NCI-H510A treated with DMSO at 0.1 percent for 48 hours (cell line): ENCODE results near the gene ATAD3B.
"Not testable (repeated sequence)": the region's sequence is repeated elsewhere in the genome, so short reads cannot be mapped to it uniquely, and the experiment has no call there.

Experiments
- DNase-seq: peaks from one replicate; lab custom pipeline; 2025; lab: John Stamatoyannopoulos, UW

The ATAD3B gene, protein sequence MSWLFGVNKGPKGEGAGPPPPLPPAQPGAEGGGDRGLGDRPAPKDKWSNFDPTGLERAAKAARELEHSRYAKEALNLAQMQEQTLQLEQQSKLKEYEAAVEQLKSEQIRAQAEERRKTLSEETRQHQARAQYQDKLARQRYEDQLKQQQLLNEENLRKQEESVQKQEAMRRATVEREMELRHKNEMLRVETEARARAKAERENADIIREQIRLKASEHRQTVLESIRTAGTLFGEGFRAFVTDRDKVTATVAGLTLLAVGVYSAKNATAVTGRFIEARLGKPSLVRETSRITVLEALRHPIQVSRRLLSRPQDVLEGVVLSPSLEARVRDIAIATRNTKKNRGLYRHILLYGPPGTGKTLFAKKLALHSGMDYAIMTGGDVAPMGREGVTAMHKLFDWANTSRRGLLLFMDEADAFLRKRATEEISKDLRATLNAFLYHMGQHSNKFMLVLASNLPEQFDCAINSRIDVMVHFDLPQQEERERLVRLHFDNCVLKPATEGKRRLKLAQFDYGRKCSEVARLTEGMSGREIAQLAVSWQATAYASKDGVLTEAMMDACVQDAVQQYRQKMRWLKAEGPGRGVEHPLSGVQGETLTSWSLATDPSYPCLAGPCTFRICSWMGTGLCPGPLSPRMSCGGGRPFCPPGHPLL

DNA sequence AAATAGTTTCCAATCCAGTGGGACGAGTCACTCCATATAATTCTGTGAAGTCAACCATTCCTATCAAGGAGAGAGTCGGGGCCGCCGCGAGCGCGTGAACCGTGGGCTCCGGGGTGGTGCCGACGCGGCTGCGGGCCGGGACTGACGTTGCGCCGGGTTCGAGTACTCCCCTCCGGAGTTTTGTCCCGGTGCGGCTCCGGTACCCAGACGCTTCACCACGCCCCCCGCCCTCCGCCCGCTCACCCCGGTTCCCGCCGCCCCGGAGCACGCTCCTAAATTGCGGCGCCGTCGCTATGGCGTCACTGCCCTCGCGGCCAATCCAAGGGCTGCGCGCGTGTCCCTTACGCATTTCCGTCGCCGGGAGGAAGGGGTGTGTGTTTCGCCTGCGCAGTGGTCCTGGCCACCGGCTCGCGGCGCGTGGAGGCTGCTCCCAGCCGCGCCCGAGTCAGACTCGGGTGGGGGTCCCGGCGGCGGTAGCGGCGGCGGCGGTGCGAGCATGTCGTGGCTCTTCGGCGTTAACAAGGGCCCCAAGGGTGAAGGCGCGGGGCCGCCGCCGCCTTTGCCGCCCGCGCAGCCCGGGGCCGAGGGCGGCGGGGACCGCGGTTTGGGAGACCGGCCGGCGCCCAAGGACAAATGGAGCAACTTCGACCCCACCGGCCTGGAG, at the start of gene ATAD3B:
TSS of gene ATAD3B (plus strand) at position 377 of the 664 bp plus-strand sequence. CDS start at position 497, 120 bp downstream.
- DNase-seq, result peak; percentile 99

DNA sequence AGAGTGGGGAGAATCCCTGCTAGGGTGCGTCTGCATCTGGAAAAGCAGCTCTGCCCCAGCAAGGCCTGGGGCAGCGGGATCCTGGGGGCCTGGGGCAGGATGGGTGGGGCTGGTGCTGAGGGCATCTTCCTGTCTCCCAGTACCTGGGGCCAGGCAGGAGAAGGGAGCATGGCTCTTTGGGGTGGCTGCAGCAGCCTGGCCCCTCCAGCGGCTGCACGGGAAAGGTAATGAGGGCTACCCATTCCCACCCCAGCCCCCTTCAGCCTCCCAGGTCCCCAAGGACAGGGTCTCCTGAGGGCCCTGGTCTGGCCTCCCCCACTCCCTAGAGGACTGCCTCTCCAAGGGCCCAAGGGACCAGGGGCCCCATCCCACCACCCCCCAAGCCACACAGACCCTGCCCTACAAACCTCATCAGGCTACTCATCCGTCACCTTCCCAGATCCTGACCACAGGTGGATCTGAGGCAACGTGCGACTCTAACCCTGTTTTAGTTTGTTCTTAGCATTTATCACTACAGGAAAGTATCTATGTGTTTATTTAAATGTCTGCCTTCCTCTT, 49.6 kb upstream of the ATAD3B start:
- peak; percentile 91 for DNase-seq

DNA sequence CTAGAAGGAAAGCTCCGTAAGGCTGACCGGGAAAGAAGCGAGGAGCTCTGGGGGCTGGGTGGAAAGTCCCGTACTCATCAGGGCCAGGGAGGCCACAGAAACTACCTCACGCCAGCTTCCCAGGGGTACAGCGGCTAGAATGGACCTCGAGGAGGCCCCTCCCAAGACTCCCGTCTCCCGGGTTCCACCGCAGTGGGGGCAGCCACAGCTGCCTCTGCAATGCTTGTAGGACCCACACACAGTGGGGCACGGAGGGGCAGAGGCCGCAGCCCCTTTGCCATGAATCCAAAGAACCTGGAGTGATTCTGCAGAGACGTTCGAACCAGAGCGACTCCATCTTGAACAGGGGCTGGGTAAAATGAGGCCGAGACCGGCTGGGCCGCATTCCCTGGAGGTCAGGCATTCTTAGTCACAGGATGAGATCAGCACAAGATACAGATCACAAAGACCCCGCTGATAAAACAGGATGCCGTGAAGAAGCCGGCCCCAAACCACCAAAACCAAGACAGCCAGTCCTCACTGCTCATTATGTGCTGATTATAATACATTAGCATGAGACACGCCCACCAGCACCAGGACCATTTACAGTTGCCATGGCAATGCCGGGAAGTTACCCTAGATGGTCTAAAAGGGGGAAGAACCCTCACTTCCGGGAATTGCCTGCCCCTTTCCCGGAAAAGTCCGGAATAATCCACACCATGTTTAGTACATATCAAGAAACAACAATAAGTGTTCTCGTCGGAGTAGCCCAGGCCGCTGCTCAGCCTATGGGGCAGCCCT, 48.9 kb upstream of the ATAD3B start:
- DNase-seq, result no peak

DNA sequence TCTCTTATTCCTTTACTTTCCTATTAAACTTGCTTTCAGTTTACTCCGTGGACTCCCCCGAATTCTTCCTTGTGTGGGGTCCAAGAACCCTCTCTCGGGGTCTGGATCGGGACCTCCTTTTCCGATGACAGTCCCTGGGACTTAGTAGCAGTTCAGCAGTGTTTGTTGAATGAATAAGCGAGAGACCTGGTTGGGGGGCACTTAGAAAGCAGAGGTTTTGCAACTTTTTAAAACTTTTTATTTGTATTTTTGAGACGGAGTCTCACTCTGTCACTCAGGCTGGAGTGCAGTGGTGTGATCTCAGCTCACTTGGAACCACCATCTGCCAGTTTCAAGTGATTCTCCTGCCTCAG, 48.3 kb upstream of the ATAD3B start:
- no peak for DNase-seq

DNA sequence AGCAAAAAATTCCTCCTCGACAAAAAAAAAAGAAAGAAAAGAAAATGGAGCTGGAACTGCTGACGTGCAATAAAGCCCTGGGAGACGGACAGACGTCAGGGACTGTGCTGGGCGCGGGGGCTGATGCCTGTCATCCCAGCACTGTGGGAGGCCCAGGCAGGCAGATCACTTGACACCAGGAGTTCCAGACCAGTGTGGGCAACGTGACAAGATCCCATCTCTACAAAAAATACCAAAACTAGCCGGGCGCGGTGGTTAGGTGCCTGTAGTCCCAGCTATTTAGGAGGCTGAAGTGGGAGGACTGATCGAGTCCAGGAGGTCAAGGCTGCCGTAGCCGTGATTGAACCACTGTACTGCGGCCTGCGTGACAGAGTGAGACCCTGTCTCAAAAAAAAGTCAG, 46.9 kb upstream of the ATAD3B start:
- DNase-seq, result no peak

DNA sequence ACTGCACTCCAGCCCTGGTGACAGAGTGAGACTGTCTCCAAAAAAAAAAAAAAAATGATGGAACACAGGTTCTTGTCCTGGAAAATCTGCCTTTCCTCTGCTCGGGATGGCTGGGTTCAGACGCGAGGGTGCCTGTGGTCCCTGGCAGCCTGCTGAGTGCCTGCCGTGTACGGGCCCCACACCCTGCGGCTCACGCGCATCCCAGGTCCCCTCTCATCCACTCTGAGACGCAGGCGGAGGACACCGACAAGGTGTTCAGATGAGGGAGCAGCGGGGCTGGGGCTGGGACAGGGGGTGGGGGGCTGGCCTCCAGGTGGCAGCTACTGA, 46.2 kb upstream of the ATAD3B start:
- no peak for DNase-seq

DNA sequence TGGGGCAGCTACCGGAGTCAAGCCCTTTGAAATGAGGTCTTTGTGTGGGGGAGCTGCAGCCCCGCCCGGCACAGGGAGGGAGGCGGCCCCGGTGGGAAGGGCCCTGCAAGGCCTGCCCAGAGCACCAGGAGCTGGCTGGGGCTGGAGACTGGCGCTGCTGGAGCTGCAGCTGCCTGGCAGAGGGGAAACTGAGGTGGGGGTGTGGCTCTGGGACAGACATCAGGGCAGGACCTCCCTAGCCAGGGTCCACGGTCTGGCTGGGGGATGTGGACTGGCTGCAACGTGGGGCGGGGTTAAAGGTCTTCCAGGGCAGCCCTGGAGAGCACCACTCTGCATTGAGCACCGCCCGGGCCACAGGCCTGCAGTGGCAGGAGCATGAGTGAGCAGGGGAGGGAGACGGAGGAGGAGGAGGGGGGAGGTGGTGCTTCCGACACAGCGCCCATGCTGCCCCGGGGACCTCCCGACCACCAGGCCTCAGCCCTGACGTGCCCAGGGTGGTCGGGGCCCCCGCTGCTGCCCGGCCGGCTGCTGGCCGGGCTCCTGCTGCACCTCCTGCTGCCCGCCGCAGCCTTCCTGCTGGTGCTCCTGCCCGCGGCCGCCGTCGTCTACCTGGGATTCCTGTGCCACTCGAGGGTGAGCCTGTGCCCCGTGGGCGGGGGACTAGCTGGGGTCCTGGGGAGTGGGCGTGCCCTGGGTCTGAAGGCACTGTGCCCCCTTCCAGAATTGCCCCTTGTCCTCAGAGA, 45.6 kb upstream of the ATAD3B start:
- peak; percentile 70 for DNase-seq

DNA sequence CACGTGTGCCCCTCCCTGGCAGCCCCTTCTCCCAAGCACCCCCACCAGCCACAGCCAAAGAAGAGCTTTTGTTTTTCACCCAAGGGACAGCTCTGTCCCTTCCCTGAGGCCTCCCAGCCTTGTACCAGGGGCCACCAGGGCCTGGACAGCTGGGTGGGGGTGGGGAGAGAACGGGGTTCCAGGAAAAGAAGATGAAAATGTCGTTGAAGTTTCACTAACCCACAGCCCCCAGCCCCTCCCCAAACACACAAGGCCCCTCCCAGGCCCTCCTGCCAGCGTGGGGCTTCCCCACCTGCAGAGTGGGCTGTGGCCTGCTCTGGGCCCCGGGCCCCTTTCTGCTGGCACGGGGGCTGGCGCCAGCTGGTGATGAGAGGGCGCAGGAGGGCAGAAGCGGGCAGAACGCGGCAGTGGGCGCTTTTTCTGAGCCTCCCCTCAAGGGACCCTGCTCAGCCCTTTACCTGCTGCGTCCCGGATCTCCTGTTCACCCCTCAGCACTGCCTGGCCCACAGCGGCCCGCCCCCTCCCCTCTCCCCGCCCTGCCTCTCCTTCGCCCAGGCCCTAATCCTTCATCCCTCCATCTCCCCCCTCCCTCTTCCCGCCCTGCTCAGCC, 45.0 kb upstream of the ATAD3B start:
- DNase-seq, result no peak

DNA sequence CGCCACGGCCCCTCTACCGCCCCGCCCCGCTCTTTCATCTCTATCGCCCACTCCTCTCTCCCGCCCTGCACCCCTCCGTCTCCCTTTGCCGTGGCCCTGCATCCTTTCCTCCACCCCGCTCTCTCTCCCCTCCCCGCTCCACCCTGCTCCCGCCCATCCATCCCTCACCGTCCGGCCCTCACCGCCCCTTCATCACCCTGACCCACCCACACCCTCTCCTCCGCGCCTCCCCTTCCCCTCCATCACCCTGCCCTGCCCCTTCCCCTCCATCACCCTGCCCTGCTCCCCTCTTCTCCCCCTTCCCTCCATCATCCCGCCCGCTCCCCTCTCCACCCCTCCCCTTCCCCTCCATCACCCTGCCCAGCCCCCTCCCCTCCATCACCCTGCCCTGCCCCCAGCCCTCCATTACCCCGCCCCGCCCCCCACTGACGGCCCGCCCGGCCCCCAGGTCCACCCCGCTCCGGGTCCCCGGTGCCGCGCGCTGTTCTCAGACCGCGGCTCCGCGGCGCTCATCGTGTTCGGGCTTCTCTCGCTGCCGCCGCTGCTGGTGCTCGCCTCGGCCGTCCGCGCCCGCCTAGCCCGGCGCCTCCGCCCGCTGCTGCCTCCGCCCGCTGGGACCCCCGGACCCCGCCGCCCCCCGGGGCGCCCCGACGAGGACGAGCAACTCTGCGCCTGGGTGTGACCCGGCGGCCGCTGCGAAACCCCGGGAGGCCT, 44.3 kb upstream of the ATAD3B start:
- DNase-seq, result peak; percentile 96

DNA sequence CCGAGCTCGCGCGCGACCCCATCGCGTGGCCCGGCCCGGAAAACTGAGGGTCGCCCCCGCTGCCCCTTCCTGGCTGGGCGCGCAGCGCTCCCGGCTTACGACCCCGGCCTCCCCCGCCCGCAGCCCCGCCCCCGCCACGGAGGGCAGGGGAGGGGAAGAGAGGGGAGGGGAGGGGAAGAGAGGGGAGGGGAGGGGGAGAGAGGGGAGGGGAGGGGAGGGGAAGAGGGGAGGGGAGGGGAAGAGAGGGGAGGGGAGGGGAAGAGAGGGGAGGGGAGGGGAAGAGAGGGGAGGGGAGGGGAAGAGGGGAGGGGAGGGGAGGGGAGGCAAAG, 43.8 kb upstream of the ATAD3B start:
- no peak for DNase-seq

DNA sequence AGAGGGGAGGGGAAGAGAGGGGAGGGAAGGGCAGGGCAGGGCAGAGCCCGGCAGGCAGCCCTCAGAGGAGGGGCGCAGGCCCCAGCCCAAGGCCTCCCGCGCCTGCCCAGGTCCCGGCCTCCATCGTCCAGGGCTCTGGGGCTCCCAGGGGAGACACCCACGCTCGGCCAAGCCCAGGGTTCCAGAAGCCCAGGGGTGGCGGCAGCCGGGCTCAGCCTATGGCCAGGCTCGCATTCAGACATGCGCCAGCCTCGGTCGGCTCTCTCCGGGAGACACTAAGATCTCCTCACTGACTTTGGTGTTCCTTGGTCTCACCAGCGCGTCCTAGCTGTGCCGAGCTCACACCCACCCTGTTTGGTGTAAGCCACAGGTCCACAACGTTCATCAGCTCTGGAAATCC, 43.4 kb upstream of the ATAD3B start:
- no peak for DNase-seq

DNA sequence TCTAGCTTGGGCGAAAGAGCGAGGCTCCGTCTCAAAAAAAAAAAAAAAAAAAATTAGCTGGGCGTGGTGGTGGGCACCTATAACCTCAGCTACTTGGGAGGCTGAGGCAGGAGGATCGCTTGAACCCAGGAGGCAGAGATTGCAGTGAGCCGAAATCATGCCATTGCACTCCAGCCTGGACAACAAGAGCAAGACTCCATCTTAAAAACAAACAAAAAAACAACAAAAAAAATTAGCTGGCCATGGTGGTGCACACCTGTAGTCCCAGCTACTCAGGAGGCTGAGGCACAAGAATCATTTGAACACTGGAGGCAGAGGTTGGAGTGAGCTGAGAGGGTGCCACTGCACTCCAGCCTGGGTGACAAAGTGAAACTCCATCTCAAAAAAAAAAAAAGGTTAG, 42.6 kb upstream of the ATAD3B start:
- DNase-seq, result not testable (repeated sequence)

DNA sequence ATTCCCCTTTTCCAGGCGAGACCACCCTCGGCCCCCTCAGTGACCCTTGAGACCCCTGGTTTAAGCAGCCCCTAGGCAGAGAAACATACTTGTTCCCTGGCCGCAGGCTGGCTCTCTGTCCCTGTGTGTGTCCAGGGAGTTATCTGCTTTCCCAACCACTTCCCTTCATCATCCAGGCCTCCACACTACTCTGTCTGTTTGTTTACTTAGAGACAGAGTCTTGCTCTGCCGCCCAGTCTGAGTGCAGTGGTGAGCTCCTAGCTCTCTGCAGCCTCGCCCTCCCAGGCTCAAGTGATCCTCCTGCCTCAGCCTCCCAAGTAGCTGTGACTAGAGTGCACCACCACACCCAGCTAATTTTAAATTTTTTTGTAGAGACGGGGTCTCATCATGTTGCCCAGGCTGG, 41.9 kb upstream of the ATAD3B start:
- DNase-seq, result peak; percentile 94

DNA sequence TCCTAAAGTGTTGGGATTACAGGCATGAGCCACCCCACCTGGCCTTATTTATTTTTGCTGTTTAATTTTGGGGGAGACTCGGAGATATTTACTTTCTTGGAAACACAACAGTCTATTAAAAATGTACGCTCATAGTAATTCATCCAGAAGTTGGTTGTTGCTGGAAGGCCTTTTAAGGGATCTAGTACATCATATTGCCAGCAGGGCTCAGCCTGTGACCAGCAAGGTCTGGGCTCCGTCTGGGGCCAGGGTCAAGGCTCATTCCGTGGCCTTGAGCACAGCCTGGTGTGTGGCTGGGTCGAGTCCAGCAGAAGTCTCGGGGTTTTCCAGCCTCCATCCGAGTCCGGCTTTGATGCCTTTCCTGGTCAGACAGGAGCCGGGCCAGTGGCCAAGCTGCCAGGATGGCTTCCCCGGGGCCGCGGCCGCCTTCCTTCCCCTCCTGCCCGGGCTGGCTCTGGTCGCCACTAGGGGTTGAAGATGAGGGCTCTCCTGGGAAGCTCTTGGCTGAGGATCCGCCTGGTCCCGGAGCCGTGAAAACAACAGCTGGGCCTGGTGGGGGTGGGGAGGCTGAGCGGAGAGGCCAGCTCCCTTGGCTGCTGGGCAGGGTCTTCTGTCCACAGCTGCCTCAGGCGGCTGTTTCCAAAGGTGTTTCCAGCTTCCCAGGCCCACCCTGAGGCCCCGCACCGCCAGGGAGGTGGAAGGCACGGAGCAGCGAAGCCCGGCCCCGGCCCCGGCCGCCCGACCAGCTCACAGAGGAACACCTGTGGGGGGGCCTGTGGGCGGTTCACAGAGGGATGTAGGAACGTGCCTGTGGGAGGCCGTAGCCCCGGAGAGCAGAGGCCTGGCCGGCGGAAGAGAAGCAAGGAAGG, 41.2 kb upstream of the ATAD3B start:
- DNase-seq, result peak; percentile 99

DNA sequence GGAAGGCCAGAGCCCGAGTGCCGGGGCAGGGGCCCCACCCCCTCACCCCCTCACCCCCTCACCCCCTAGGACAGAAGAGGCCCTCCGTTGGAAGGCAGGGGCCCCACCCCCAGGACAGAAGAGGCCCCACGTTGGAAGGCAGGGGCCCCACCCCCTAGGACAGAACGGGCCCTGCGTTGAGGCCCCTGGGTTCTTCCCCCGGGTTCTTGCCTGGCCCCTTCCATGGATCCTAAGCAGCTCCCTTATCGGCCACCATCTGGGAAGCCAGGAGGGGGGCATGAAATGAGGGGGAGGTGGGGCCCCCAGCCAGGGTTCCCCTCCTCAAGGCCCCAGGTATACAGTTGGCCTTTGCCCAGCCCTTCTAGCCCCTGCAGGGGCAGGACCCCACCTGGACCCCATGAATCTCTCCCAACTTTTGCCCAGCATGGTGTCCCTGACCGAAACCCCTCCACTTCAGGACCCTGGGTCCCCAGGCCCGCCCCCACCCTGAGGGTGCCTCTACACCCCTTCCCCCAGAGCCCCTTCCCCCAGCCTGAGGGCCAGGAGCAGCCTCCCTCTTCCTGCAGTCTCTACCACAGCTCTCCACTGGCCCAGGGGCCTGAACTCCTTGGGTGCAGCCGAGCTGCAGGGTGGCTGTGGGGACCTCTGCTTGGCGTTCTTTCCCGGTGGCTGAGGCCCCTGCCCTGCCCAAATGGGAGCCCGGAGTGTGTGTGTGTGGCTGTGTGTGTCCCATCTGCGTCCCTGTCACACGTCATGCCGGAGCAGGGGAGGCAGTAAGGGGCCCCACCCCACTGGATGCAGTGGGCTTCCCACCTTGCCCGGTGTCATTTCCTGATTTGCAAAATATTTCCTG, 40.3 kb upstream of the ATAD3B start:
- no peak for DNase-seq

DNA sequence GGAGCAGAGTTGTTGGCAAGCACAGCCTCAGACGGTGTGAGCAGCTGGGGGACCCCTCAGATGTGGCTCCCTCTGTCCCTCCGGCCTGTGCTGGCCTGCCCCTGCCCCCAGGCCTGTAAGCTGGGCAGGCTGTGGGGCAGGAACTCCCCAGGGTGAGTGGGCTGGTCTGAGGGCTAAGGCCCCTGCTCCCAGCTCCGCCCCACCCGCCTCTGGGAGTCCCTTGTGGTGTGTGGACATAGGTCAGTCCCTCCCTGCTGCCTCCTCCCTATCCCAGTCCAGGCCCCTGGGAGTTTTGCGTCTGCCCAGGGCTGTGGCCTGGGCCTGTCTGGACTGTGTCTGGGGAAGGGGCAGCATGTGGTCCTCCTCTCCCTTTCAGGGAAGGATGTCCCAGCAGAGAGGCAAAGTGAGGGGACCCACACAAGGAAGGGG, 39.7 kb upstream of the ATAD3B start:
- DNase-seq, result peak; percentile 62

DNA sequence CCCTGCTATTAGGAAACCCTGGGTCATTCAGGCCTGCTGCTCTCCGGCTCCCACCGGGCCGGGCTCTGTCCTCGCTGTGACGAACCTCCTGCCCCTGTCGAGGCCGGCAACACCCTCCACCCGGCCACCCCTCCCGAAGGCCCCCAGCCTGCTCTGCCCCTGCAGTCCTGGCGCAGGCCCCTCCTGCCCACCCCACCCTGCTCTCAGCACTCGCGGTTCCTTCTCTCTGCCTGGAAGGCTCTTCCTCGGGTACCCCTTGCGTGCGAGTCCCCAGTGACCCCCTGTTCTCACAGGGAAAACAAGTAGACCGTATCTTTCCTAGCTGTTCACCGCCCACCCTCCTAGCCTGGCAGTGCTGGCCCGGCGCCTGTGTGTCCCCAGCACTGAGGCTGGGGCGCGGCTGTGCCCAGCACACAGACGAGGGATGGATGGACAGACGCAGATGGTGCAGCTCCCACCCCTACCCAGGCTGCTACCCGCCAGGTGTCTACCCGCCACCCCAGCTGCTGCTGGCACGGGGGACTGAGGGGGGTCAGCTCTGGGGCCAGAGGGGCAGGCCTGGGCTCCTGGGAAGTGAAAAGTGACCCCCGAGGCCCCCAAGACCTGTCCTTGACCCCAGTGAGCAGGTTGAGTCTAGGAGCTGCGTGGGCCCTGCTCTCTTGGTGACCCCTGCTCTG, 39.2 kb upstream of the ATAD3B start:
- DNase-seq, result peak; percentile 51
